GM21423 (cell line): Measurements from ENCODE around the gene FMO2.

Experiments used
- ATAC-seq: cut with Tn5 transposase; IDR thresholded peaks from one replicate; pipeline ENCODE4 v1.9.1; 2021; ENCODE audit warnings: mild to moderate bottlenecking, moderate library complexity; ENCODE audit not compliant: unreplicated experiment

Gene FMO2

GRCh38 chr1:171174560-171175294, 10.4 kb upstream of the FMO2 start:
- no peak for ATAC-seq

- no peak for ATAC-seq
Measured at GRCh38 chr1:171177261-171177660, 7.8 kb upstream of the FMO2 start.

GRCh38 chr1:171179318-171180227, 5.5 kb upstream of the FMO2 start:
- ATAC-seq = no peak

GRCh38 chr1:171180670-171181069, 4.4 kb upstream of the FMO2 start:
- no peak for ATAC-seq

GRCh38 chr1:171188388-171189266, 3.5 kb downstream of the FMO2 start:
- no peak for ATAC-seq

- ATAC-seq = no peak
Measured at GRCh38 chr1:171191992-171192391, 6.9 kb downstream of the FMO2 start.

- no peak for ATAC-seq
Measured at GRCh38 chr1:171195767-171196166, 10.7 kb downstream of the FMO2 start.

- no peak for ATAC-seq
Measured at GRCh38 chr1:171196351-171196750, 11.3 kb downstream of the FMO2 start.

GRCh38 chr1:171198081-171198480, 13.0 kb downstream of the FMO2 start:
- no peak for ATAC-seq

GRCh38 chr1:171204296-171204695, 19.2 kb downstream of the FMO2 start:
- ATAC-seq = no peak

- no peak for ATAC-seq
Measured at GRCh38 chr1:171206204-171206977, 21.3 kb downstream of the FMO2 start.

GRCh38 chr1:171206978-171207355, 21.9 kb downstream of the FMO2 start:
- no peak for ATAC-seq

- no peak for ATAC-seq
Measured at GRCh38 chr1:171207377-171207776, 22.3 kb downstream of the FMO2 start.

- ATAC-seq = no peak
Measured at GRCh38 chr1:171210355-171210754, 25.3 kb downstream of the FMO2 start.

GRCh38 chr1:171212607-171213351, 27.7 kb downstream of the FMO2 start:
- no peak for ATAC-seq

- ATAC-seq = no peak
Measured at GRCh38 chr1:171213559-171214454, 28.7 kb downstream of the FMO2 start.

- no peak for ATAC-seq
Measured at GRCh38 chr1:171217658-171218443, 32.8 kb downstream of the FMO2 start.

- ATAC-seq = no peak
Measured at GRCh38 chr1:171218661-171219060, 33.6 kb downstream of the FMO2 start.
